BE2C (cell line): ENCODE measurements around the gene TIGD6.

Experiments used
- DNase-seq: peaks from one replicate; pipeline ENCODE4 v3.0.0-alpha.2; 2020
- H3K27me3 ChIP-seq: fragments of 250-450 bp; sonication (Bioruptor Pico); 2 replicates; pipeline ENCODE4 v1.5.1; 2020; ENCODE audit warnings: mild to moderate bottlenecking
- H3K36me3 ChIP-seq: fragments of 250-450 bp; sonication (Bioruptor Pico); 2 replicates; pipeline ENCODE4 v1.5.1; 2020; ENCODE audit warnings: mild to moderate bottlenecking
- H3K4me1 ChIP-seq: fragments of 250-450 bp; sonication (Bioruptor Pico); 2 replicates; pipeline ENCODE4 v1.5.1; 2020
- H3K4me3 ChIP-seq: 2 replicates; pipeline ENCODE4 v1.5.1; 2011; ENCODE audit warnings: low read depth, low read length
- H3K9me3 ChIP-seq: fragments of 250-450 bp; sonication (Bioruptor Pico); 2 replicates; pipeline ENCODE4 v1.5.1; 2020
- TF ChIP-seq, protein P1 (sequence below): IDR thresholded peaks from 2 replicates; pipeline ENCODE4 v1.5.1; 2012; ENCODE audit warnings: mild to moderate bottlenecking, low read depth, low read length

Gene TIGD6

DNA sequence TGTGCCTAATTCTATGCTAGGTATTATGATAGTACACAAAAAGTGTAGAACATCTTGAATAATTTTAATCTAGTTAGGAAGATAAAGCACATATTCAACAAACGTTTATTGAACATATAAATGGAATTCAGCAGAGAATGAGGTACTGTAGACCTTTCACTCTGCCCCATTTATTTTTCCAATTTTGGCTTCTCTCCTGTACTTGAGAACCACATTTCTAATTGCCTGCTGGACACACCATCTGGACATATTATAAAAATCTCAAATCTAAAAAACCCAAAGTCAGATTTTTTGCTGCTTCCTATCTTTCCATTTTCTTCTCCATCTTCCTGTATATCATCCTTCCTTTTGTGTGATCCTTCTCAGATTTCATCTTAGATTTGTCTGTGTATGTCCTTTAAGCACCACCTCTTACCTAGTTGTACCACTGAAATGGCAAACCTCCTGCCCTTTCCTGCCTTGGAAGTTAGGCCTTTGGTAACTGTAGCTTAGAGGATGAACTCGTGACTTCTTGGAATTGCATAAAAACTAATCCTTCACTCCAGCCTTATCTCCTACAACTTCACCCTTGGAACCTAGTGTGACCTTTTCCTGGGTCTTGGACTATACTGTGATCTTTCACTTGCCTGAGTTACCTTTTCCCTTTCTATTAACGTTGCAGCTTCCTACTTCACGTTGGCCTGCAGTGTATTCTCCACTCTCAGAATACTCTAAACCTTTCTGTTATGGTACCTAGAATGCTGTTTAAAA is 31.1 kb downstream of the TIGD6 start:
- no peaks in the 10 kb centered on the region for H3K4me1 ChIP-seq
- no peaks in the 10 kb centered on the region for H3K36me3 ChIP-seq
- no peaks in the 10 kb centered on the region for H3K27me3 ChIP-seq
- no peak for DNase-seq
- TF ChIP-seq, protein P1, sequence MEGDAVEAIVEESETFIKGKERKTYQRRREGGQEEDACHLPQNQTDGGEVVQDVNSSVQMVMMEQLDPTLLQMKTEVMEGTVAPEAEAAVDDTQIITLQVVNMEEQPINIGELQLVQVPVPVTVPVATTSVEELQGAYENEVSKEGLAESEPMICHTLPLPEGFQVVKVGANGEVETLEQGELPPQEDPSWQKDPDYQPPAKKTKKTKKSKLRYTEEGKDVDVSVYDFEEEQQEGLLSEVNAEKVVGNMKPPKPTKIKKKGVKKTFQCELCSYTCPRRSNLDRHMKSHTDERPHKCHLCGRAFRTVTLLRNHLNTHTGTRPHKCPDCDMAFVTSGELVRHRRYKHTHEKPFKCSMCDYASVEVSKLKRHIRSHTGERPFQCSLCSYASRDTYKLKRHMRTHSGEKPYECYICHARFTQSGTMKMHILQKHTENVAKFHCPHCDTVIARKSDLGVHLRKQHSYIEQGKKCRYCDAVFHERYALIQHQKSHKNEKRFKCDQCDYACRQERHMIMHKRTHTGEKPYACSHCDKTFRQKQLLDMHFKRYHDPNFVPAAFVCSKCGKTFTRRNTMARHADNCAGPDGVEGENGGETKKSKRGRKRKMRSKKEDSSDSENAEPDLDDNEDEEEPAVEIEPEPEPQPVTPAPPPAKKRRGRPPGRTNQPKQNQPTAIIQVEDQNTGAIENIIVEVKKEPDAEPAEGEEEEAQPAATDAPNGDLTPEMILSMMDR: no peak
- H3K4me3 ChIP-seq: no peak overlapping the region
- H3K9me3 ChIP-seq: no peaks in the 10 kb centered on the region

DNA sequence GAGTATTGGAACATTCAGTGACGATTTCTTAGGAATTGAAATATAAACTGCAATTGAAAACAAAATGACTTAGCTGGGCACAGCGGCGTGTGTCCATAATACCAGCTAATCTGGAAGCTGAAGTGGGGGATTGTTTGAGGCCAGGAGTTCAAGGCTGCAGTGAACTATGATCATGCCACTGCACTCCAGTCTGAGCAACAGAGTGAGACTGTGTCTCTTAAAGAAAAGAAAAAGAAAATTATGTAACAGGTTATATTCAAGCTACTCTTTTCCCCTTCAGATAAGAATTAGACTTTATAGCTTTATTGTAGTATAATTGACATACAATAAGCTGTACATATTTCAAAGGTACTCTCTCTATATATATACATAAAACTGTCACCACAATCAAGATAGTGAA is 33.5 kb downstream of the TIGD6 start:
- Histone ChIP-seq H3K9me3 (no peaks in the 10 kb centered on the region), H3K27me3 (no peaks in the 10 kb centered on the region), H3K4me3 (no peak overlapping the region), H3K4me1 (no peaks in the 10 kb centered on the region), H3K36me3 (no peaks in the 10 kb centered on the region)
- TF ChIP-seq, protein P1: no peak
- no peak for DNase-seq

DNA sequence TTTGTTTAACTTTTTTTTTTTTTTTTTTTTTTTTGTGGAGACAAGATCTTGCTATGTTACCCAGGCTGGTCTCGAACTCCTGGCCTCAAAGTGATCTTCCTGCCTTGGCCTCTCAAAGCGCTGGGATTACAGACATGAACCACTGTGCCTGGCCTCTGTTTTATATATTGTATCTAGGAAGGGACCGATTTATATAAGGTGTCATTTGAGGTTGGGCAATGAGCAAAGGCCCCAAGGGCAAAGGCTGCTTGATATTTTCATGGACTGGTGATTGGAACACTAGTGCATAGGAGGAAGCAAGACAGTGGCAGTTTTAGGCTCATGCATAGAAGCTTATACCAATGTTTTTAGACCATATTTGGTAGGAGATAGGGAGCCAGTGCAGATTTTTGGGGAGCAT is 36.7 kb downstream of the TIGD6 start:
- Histone ChIP-seq H3K9me3 (no peaks in the 10 kb centered on the region), H3K27me3 (no peaks in the 10 kb centered on the region), H3K36me3 (no peaks in the 10 kb centered on the region), H3K4me1 (peaks cover 5% of the 10 kb centered on the region), H3K4me3 (no peak overlapping the region)
- DNase-seq: no peak
- TF ChIP-seq, protein P1: no peak

DNA sequence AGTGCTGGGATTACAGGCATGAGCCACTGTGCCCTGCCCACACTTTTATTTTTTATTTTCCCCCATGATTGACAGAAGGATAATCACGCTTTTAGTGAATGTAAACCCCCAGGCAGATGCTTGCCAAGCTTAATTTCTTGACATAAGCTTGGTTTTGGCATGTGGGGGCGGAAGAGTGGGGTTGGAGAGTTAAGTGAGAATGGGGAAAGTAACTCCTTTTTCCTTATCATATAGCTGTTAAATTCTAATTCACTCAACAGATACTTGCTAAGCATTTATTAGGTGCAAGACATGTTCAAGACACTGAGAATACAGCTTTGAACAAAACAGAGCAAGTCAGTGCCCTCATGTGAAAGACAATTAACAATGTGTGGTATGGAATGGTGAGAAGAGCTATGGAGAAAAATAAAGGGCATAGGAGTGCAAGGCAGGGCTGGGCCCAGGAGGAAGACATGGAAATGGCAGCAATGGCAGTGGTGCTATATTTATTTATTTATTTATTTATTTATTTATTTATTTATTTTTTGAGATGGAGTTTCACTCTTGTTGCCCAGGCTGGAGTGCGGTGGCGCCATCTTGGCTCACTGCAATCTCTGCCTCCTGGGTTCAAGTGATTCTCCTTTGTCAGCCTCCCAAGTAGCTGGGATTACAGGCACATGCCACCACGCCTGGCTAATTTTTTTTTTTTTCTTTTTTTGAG is 37.7 kb downstream of the TIGD6 start:
- no peak for DNase-seq
- Histone ChIP-seq H3K36me3 (no peaks in the 10 kb centered on the region), H3K4me3 (no peak overlapping the region), H3K9me3 (no peaks in the 10 kb centered on the region), H3K27me3 (no peaks in the 10 kb centered on the region), H3K4me1 (peaks cover 5% of the 10 kb centered on the region)
- TF ChIP-seq, protein P1: no peak

DNA sequence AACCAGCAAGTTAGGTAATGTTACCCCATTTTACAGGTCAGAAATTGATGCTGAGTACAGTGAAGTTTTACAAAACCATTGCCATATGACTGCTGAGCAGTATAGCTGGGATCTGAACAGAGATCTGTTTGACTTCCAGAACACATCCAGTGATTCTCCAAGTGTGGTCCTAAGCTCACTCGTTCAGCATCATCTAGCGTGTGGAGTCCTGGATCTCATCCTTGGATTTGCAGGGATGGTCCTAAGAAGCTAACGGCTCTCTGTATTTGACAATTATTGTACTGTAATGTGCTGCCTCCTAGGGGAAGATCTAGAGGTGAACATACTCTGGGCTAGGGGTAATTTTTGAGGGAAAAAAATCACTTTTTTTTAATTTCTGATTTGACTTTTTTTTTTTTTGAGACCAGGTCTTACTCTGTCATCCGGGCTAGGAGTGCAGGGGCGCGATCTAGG is 38.5 kb downstream of the TIGD6 start:
- H3K9me3 ChIP-seq: no peaks in the 10 kb centered on the region
- TF ChIP-seq, protein P1: peak; percentile 65
- H3K4me1 ChIP-seq: peaks cover 5% of the 10 kb centered on the region
- DNase-seq: peak; percentile 17
- H3K36me3 ChIP-seq: no peaks in the 10 kb centered on the region
- no peak overlapping the region for H3K4me3 ChIP-seq
- no peaks in the 10 kb centered on the region for H3K27me3 ChIP-seq

DNA sequence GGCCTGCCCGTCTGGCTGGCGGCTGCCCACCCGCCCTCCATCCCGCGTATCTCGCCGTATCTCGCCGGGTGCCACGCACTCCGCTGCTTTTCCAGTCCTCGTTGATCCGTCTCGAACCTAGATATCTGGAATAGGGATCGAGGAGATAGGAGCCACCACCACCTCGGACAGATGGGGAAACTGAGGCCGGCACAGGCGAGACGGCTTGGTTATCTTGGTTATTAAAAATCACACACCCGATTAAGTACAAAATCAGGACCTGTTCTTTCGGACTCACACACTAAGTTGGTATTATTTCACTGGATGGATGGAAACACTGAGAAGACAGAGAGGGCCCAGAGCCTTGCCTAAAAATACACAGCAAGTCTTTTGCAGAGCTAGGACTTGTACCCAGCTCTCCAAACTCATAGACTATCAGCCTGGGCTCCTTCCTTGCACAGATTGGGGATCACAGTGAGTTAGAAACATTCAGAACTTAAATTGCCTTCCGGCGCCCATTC is 39.2 kb downstream of the TIGD6 start:
- Histone ChIP-seq H3K36me3 (no peaks in the 10 kb centered on the region), H3K4me1 (peaks cover 5% of the 10 kb centered on the region), H3K4me3 (peak overlapping the region; percentile 71), H3K9me3 (no peaks in the 10 kb centered on the region), H3K27me3 (no peaks in the 10 kb centered on the region)
- DNase-seq: no peak
- TF ChIP-seq, protein P1: no peak
